Bronchial epithelial cell (primary cell): ENCODE measurements around the gene ANKRD44. TPM values are rescaled to one million over a fixed set of nuclear protein-coding genes. Genes with fewer than 3 reads are reported as not detected.
"Not testable (repeated sequence)": the region's sequence is repeated elsewhere in the genome, so short reads cannot be mapped to it uniquely, and the experiment has no call there.

Experiments
- DNase-seq: peaks from one replicate; pipeline ENCODE4 v3.0.0-alpha.2; 2010; ENCODE audit warnings: low read depth
- FAIRE-seq: peaks from 2 replicates; lab custom pipeline; 2011; peaks lifted over from hg19 to GRCh38; lab: Jason Lieb, UNC
- H3K27me3 ChIP-seq: 2 replicates; pipeline ENCODE4 v1.5.1; 2011; ENCODE audit warnings: low read length; ENCODE audit not compliant: control insufficient read depth, insufficient read depth
- H3K36me3 ChIP-seq: 2 replicates; pipeline ENCODE4 v1.5.1; 2011; ENCODE audit warnings: low read length; ENCODE audit not compliant: control insufficient read depth, insufficient read depth
- H3K4me3 ChIP-seq: 2 replicates; pipeline ENCODE4 v1.5.1; 2011; ENCODE audit warnings: mild to moderate bottlenecking, low read depth, low read length, control low read depth
- total RNA-seq: library from RNA; depleted of rRNA; stranded (reverse); fragments of >200 nt; gene quantifications from 2 replicates; pipeline ENCODE4 v1.2.1, GENCODE V29; 2014
- TF ChIP-seq, protein P1 (sequence below): IDR thresholded peaks from 2 replicates; pipeline ENCODE4 v1.5.1; 2011; ENCODE audit warnings: mild to moderate bottlenecking, moderate library complexity, low read length, control low read depth, inconsistent platforms; ENCODE audit not compliant: insufficient read depth, severe bottlenecking

ANKRD44 gene
- total RNA-seq, 1 donor from 2014 or later: 0.26 TPM

DNA sequence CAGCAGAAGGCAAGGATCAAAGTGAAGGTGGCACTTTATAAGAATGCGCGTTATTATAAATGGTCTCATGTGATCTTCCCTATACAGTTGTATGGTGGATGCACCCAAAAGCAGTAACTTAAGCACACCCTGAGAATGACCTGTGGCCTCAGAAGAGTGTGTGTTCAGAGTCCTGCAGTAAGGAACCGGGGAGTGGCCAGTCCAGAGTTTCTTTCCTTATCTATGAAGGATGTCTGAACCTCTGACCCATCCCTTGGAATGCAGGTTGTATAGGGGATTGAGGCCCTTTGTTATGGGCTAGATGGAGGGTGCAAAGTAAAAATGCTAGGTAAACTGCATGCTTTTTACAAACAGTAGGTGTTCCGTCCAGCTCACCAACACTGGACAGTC, 43.6 kb upstream of the ANKRD44 start:
- Histone ChIP-seq H3K4me3 (no peak overlapping the region), H3K27me3 (no peaks in the 10 kb centered on the region), H3K36me3 (no peaks in the 10 kb centered on the region)
- DNase-seq (no peak), FAIRE-seq (no peak)
- TF ChIP-seq, protein P1, sequence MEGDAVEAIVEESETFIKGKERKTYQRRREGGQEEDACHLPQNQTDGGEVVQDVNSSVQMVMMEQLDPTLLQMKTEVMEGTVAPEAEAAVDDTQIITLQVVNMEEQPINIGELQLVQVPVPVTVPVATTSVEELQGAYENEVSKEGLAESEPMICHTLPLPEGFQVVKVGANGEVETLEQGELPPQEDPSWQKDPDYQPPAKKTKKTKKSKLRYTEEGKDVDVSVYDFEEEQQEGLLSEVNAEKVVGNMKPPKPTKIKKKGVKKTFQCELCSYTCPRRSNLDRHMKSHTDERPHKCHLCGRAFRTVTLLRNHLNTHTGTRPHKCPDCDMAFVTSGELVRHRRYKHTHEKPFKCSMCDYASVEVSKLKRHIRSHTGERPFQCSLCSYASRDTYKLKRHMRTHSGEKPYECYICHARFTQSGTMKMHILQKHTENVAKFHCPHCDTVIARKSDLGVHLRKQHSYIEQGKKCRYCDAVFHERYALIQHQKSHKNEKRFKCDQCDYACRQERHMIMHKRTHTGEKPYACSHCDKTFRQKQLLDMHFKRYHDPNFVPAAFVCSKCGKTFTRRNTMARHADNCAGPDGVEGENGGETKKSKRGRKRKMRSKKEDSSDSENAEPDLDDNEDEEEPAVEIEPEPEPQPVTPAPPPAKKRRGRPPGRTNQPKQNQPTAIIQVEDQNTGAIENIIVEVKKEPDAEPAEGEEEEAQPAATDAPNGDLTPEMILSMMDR: no peak

DNA sequence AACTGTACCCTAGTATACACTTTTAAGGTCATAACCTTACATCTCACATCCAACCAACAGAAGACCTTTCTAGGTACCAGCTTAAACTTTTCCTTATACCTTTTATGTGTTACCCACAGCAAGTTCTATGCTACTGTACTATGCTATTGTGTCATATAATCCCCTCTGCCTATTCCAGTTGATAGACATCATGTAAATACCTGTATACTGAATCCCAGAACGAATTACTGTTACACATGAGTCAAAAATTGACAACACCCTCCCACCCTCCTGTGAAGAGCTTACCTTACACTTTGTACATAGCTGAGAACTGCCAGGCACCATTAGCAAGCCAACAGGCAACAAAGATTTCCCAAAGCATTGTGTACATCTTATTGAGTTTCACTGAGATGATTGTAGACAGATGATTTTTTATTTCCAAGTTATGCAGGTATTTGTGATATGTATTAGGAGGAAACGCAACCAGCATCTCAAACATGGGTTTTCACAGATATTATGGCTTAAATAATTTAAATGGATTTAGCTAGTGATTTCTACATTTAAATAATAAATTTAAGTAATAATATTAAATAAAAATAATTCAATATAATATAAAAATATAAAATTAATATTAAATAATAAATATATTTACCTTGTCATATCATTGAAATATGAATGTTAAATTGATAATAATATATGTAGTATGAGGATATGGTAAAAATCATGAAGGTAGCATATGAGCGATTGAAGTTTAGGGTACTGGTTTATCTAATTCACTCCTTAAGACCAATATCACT, 43.0 kb upstream of the ANKRD44 start:
- H3K4me3 ChIP-seq: no peak overlapping the region
- no peak for DNase-seq
- no peaks in the 10 kb centered on the region for H3K36me3 ChIP-seq
- TF ChIP-seq, protein P1: no peak
- no peak for FAIRE-seq
- H3K27me3 ChIP-seq: no peaks in the 10 kb centered on the region

DNA sequence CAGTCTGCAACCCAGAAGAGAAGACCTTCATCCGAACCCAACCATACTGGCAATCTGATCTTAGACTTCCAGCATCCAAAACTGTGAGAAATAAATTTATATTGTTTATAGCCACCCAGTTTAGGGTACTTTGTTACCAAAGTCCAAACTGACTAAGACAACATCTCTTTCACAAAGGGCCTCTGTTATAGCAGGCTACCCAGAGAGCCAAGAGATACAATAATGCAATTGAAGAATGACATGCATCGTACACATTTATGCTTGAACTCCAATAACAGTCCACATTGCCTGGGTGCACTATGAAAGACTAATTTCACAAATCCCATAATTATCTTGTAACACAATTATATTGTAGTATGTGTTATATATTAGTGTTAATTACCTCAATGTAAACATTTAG, 39.1 kb upstream of the ANKRD44 start:
- TF ChIP-seq, protein P1: no peak
- Histone ChIP-seq H3K4me3 (no peak overlapping the region), H3K27me3 (no peaks in the 10 kb centered on the region), H3K36me3 (no peaks in the 10 kb centered on the region)
- DNase-seq (no peak), FAIRE-seq (no peak)

DNA sequence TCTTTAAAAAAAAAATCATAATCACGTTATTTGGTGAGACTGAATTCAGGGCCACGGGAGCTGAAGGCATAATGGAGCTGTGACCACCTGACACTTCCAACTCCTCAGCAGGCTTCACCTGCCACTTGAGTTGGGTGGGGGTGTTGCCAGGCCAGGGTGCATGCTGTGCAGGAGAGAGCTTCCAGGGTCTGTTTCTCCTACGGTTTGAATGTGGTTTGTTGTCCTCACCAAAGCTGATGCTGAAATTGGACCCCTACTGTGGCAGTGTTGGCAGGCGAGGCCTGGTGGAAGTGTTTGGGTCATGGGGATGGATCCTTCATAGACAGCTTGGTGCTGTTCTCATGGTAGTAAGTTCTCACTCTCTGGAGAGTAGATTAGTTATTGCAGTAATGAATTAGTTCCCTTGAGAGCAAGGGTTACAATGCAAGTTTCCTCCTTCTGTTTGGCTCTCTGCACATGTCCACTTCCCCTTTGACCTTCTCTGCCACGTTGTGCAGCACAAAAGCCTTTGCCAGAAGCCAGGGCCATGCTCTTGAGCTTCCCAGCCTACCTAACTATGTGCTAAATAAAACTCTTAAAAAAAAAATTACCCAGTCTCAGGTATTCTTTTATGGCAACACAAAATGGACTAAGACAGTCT, 38.3 kb upstream of the ANKRD44 start:
- no peak for DNase-seq
- Histone ChIP-seq H3K27me3 (no peaks in the 10 kb centered on the region), H3K36me3 (no peaks in the 10 kb centered on the region), H3K4me3 (no peak overlapping the region)
- TF ChIP-seq, protein P1: no peak
- FAIRE-seq: no peak

DNA sequence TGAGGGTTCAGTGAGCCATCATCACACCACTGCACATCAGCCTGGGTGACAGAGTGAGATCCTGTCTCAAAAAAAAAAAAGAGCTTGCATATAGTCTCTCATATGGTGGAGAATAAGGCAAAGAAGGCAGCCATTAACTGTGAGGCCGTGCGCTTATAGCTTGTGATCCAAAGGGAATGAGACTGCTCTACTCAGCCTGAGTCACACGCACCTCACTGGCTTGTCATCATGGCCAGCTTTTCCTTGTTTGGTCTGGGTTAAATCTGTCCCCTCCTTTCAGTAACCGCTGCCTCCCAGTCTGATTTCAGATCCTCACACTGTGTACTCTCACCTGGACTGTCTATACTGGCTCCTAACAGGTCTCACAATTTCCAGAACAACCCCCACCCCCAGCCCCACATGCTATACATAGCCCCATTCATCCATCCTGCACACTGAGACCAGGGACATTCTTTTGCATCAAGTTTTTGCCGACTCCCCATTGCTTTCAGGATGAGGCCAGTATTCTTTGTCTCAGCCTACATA, 35.3 kb upstream of the ANKRD44 start:
- no peaks in the 10 kb centered on the region for H3K27me3 ChIP-seq
- TF ChIP-seq, protein P1: no peak
- no peak overlapping the region for H3K4me3 ChIP-seq
- no peak for FAIRE-seq
- DNase-seq: peak; percentile 20
- no peaks in the 10 kb centered on the region for H3K36me3 ChIP-seq

DNA sequence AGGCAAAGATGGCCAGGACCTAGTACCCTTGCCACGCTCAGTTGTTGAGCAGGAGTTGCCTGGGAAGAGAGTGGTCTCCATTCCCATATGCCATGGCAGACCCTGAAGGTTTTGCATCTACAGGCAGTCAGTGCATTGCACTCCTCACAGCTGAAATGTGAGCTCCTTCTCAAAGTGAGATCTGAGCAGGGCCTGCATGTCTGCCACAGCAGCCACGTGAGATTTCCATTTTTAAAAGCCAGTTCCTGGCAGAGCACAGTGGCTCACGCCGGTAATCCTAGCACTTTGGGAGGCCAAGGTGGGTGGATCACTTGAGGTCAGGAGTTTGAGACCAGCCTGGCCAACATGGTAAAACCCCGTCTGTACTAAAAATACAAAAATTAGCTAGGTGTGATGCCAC, 33.4 kb upstream of the ANKRD44 start:
- not testable (repeated sequence) for H3K27me3 ChIP-seq, FAIRE-seq, DNase-seq, H3K36me3 ChIP-seq, H3K4me3 ChIP-seq
